GM12864 (cell line): Measurements from ENCODE around the gene S1PR3.

ENCODE experiments used
- DNase-seq: peaks from one replicate; pipeline ENCODE4 v3.0.0-alpha.2; 2011; ENCODE audit warnings: low read depth
- H3K4me3 ChIP-seq: 2 replicates; pipeline ENCODE4 v1.5.1; 2011; ENCODE audit warnings: mild to moderate bottlenecking, low read depth, low read length, control low read depth
- CTCF ChIP-seq: IDR thresholded peaks from 2 replicates; pipeline ENCODE4 v1.5.1; 2011; ENCODE audit warnings: low read depth, mild to moderate bottlenecking, moderate library complexity, low read length, control low read depth, inconsistent platforms; ENCODE audit errors: missing control alignments

The S1PR3 gene

GRCh38 chr9:89039104-89039465, 47.8 kb downstream of the S1PR3 start:
- no peak overlapping the region for H3K4me3 ChIP-seq
- no peak for TF ChIP-seq CTCF
- no peak for DNase-seq

- no peak overlapping the region for H3K4me3 ChIP-seq
- no peak for TF ChIP-seq CTCF
- DNase-seq: no peak
Observed at GRCh38 chr9:89039664-89040063, 48.4 kb downstream of the S1PR3 start.

- no peak overlapping the region for H3K4me3 ChIP-seq
- no peak for DNase-seq
- TF ChIP-seq CTCF: no peak
Observed at GRCh38 chr9:89042984-89043383, 51.7 kb downstream of the S1PR3 start.

GRCh38 chr9:89044104-89044503, 52.8 kb downstream of the S1PR3 start:
- TF ChIP-seq CTCF: no peak
- DNase-seq: no peak
- no peak overlapping the region for H3K4me3 ChIP-seq

GRCh38 chr9:89044881-89045280, 53.6 kb downstream of the S1PR3 start:
- no peak for DNase-seq
- no peak for TF ChIP-seq CTCF
- no peak overlapping the region for H3K4me3 ChIP-seq

- TF ChIP-seq CTCF: no peak
- no peak for DNase-seq
- H3K4me3 ChIP-seq: no peak overlapping the region
Observed at GRCh38 chr9:89046832-89047231, 55.6 kb downstream of the S1PR3 start.

GRCh38 chr9:89047667-89048066, 56.4 kb downstream of the S1PR3 start:
- no peak for TF ChIP-seq CTCF
- no peak for DNase-seq
- H3K4me3 ChIP-seq: no peak overlapping the region
